Endothelial cell of umbilical vein (primary cell): Measurements from ENCODE around the gene OXLD1.

Experiments used
- POLR2A ChIP-seq: IDR thresholded peaks from 2 replicates; pipeline ENCODE4 v1.6.1; 2012; ENCODE audit warnings: low read depth, mild to moderate bottlenecking, control low read depth, low read length
- POLR2AphosphoS5 ChIP-seq: IDR thresholded peaks from 2 replicates; pipeline ENCODE4 v1.6.1; 2012; ENCODE audit warnings: low read depth, mild to moderate bottlenecking, control low read depth, low read length, moderate library complexity; ENCODE audit not compliant: insufficient read depth
- TF ChIP-seq, protein P1 (sequence below), 2 donors: IDR thresholded peaks; 1 replicate in 1 of 2; 2 replicates in 1 of 2; pipeline ENCODE4 v1.5.1; 2011; ENCODE audit warnings: low read length in 2 of 2, mild to moderate bottlenecking in 2 of 2, moderate library complexity in 2 of 2, control low read depth in 1 of 2, inconsistent platforms in 1 of 2, low read depth in 1 of 2; ENCODE audit not compliant: insufficient read depth in 1 of 2; ENCODE audit errors: extremely low read depth in 1 of 2

DNA sequence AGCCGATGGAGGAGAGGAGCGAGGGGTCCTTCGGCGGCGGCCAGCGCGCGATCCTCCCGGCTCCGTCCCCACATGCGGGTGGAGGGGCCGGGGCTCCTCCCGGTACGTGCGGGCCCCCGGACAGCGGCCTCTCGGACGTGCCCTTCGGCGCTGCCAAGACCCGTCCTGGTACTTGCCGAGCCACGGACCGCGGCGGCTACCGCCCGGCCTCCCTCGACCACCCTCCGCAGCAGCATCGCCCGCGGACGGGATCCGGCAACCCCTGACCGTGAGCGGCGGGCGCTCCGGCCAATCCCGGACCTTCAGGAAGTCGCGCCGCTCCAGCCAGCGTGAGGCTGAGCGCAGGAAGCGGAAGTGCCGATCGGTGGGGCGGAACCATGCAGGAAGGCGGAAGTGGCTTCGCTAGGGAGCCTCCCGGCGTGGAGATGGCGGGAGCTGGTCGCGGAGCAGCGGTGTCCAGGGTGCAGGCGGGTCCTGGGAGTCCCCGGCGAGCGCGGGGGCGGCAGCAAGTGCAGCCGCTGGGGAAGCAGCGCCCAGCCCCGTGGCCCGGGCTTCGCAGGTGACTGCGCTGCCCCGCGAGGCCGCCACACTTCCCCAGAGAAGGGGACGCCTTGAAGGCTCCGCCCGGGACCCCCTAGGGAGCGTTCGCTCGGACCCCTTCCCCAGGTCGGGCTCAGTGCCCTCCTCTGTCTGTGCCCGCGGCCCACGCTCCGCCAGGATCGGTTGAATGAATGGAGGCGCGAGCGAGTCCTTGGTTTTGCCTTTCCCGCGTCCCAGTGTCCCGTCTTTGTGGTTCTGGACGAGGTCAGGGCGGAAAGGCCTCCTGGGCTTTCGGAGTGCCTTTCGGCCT is at the start of gene OXLD1, which contains the start of gene CCDC137:
- TF ChIP-seq, protein P1, sequence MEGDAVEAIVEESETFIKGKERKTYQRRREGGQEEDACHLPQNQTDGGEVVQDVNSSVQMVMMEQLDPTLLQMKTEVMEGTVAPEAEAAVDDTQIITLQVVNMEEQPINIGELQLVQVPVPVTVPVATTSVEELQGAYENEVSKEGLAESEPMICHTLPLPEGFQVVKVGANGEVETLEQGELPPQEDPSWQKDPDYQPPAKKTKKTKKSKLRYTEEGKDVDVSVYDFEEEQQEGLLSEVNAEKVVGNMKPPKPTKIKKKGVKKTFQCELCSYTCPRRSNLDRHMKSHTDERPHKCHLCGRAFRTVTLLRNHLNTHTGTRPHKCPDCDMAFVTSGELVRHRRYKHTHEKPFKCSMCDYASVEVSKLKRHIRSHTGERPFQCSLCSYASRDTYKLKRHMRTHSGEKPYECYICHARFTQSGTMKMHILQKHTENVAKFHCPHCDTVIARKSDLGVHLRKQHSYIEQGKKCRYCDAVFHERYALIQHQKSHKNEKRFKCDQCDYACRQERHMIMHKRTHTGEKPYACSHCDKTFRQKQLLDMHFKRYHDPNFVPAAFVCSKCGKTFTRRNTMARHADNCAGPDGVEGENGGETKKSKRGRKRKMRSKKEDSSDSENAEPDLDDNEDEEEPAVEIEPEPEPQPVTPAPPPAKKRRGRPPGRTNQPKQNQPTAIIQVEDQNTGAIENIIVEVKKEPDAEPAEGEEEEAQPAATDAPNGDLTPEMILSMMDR (IDR thresholded peaks at IDR 0.05; ENCODE audit: extremely low read depth in 1 of 2, insufficient read depth in 1 of 2, low read depth in 1 of 2, low read length in 2 of 2): no peak
- peak; percentile 90 for TF ChIP-seq POLR2A
- peak; percentile 97 for TF ChIP-seq POLR2AphosphoS5
